Uterus (tissue), 4 donors: Measurements from ENCODE around the gene REEP5. TPM values are rescaled to one million over a fixed set of nuclear protein-coding genes. Genes with fewer than 3 reads are reported as not detected.

Source experiments
- DNase-seq, 2 donors: peaks; one replicate each; pipeline ENCODE4 v3.0.0-alpha.2; 2019 to 2020
- H3K27ac ChIP-seq, 2 donors: fragments of 200-600 bp; sonication (generic); 1 replicate in 1 of 2; 2 replicates in 1 of 2; pipeline ENCODE4 v1.5.1; 2016 to 2018
- H3K27me3 ChIP-seq, 2 donors: fragments of 200-600 bp; sonication (generic); one replicate each; pipeline ENCODE4 v1.5.1; 2018 to 2019; ENCODE audit warnings: control low read depth in 1 of 2
- H3K36me3 ChIP-seq, 2 donors: fragments of 200-600 bp; sonication (generic); one replicate each; pipeline ENCODE4 v1.5.1; 2019; ENCODE audit warnings: control low read depth in 1 of 2
- H3K4me1 ChIP-seq, 2 donors: fragments of 200-600 bp; sonication (generic); one replicate each; pipeline ENCODE4 v1.5.1; 2018 to 2019; ENCODE audit warnings: control low read depth in 1 of 2
- H3K4me3 ChIP-seq, 2 donors: fragments of 200-600 bp; sonication (generic); 1 replicate in 1 of 2; 2 replicates in 1 of 2; pipeline ENCODE4 v1.5.1; 2018 to 2019; ENCODE audit warnings: mild to moderate bottlenecking in 1 of 2
- H3K9me3 ChIP-seq, 2 donors: fragments of 200-600 bp; sonication (generic); one replicate each; pipeline ENCODE4 v1.5.1; 2019; ENCODE audit warnings: control low read depth in 1 of 2
- POLR2A ChIP-seq, 2 donors: fragments of 450-650 bp; IDR thresholded peaks; one replicate each; pipeline ENCODE4 v1.6.1; 2016; ENCODE audit warnings: antibody characterized with exemption in 2 of 2, mild to moderate bottlenecking in 1 of 2, moderate library complexity in 1 of 2
- intact Hi-C: fragments of 100-400 bp; cut with DNase I; formaldehyde crosslinking; loops from one replicate; pipeline ENCODE4 v1.15.1; 2023; ENCODE audit warnings: low total_unique reads
- total RNA-seq, 4 donors: library from RNA; depleted of rRNA in 3 of 4; stranded (reverse); fragments of >200 nt in 3 of 4; gene quantifications; one replicate each; pipeline versions ENCODE4 v1.1.0 to v1.2.4, GENCODE V29; 2014 to 2023
- TF ChIP-seq, protein P1 (sequence below), 4 experiments: fragments of 200-600 bp in 2 of 4; fragments of 450-650 bp in 2 of 4; sonication (generic) in 2 of 4; IDR thresholded peaks; one replicate each; pipeline ENCODE4 v1.5.1; 2016 to 2019; ENCODE audit warnings: antibody characterized with exemption in 4 of 4, mild to moderate bottlenecking in 2 of 4, moderate library complexity in 1 of 4
- donor health status: DM: yes; HTN: yes; CAD: no.

REEP5 gene
- total RNA-seq, 4 donors from 2014 or later: 35.6 to 77.1 (median 56.2) TPM

GRCh38 chr5:112938286-112938685, 16.3 kb upstream of the REEP5 start:
- Histone ChIP-seq H3K36me3 (no peaks in the 10 kb centered on the region), H3K9me3 (no peaks in the 10 kb centered on the region), H3K27me3 (no peaks in the 10 kb centered on the region), H3K4me1 (no peaks in the 10 kb centered on the region), H3K4me3 (no peak overlapping the region), H3K27ac (no peak overlapping the region)
- no peak for DNase-seq
- TF ChIP-seq, protein P1, sequence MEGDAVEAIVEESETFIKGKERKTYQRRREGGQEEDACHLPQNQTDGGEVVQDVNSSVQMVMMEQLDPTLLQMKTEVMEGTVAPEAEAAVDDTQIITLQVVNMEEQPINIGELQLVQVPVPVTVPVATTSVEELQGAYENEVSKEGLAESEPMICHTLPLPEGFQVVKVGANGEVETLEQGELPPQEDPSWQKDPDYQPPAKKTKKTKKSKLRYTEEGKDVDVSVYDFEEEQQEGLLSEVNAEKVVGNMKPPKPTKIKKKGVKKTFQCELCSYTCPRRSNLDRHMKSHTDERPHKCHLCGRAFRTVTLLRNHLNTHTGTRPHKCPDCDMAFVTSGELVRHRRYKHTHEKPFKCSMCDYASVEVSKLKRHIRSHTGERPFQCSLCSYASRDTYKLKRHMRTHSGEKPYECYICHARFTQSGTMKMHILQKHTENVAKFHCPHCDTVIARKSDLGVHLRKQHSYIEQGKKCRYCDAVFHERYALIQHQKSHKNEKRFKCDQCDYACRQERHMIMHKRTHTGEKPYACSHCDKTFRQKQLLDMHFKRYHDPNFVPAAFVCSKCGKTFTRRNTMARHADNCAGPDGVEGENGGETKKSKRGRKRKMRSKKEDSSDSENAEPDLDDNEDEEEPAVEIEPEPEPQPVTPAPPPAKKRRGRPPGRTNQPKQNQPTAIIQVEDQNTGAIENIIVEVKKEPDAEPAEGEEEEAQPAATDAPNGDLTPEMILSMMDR (IDR thresholded peaks at IDR 0.05): no peak
- TF ChIP-seq POLR2A (IDR thresholded peaks at IDR 0.05): no peak
- intact Hi-C loops: no loop called here

DNA sequence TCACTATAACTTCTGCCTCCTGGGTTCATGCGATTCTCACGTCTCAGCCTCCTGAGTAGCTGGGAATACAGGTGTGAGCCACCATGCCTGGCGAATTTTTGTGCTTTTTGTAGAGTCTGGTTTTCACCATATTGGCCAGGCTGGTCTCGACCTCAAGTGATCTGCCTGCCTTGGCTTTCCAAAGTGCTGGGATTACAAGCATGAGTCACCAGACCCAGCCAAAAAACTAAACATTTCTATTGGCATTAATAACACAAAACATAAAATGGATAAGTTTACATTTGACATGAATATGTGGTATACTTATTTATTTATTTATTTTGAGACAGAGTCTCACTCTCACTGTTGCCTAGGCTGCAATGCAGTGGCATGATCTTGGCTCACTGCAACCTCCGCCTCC, 13.6 kb upstream of the REEP5 start:
- Histone ChIP-seq H3K36me3 (no peaks in the 10 kb centered on the region), H3K27ac (no peak overlapping the region), H3K9me3 (no peaks in the 10 kb centered on the region), H3K4me1 (no peaks in the 10 kb centered on the region), H3K4me3 (no peak overlapping the region), H3K27me3 (no peaks in the 10 kb centered on the region)
- DNase-seq: no peak
- intact Hi-C loops: no loop called here
- no peak for TF ChIP-seq POLR2A (IDR thresholded peaks at IDR 0.05)
- TF ChIP-seq, protein P1 (IDR thresholded peaks at IDR 0.05): no peak

DNA sequence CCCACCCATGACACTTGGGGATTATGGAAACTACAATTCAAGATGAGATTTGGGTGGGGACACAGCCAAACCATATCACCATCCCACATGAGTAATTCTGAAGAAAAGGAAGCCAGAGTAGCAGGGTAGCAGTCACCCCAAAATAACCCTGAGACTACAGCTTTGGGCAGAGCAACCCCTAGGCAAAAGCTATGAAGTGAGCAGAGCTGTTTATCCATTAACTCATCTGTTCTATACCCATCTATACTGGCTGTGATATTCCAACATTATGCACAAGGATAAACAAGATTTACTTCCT, 12.3 kb upstream of the REEP5 start:
- no peak overlapping the region for H3K27ac ChIP-seq

DNA sequence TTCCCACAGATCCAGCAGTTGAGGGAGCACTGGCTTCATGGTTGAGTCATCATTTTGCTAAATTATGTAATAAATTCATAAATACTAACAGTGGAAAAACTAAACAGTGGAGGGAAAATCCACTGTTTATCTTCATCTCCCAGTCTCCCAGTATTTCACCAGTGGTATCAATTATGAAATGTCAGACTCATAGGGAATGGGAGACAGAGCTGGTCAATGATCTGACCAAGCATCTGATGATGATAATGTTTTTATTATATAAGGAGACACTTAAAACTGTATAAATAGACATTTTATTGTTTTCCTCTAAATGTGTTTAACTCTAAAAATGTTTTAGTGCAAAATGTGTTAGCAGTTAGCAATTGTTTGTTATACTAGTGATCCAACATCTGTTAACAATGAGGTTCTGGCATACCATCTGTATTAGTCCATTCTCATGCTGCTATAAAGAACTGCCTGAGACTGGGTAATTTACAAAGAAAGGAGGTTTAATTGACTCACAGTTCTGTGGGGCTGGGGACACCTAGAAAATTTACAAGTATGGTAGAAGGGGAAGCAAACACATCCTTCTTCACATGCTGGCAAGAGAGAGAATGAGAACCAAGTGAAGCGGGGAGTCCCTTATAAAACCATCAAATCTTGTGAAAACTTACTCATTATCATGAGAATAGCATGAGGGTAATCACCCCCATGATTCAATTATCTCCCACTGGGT, 11.8 kb upstream of the REEP5 start:
- DNase-seq: no peak
- Histone ChIP-seq H3K27me3 (no peaks in the 10 kb centered on the region), H3K27ac (no peak overlapping the region), H3K4me3 (no peak overlapping the region), H3K36me3 (no peaks in the 10 kb centered on the region), H3K9me3 (no peaks in the 10 kb centered on the region), H3K4me1 (no peaks in the 10 kb centered on the region)
- intact Hi-C loops: no loop called here
- TF ChIP-seq, protein P1 (IDR thresholded peaks at IDR 0.05): no peak
- no peak for TF ChIP-seq POLR2A (IDR thresholded peaks at IDR 0.05)

More for the DNA sequence above, 12.3 kb upstream of the REEP5 start:
- no peaks in the 10 kb centered on the region for H3K36me3 ChIP-seq
- no peaks in the 10 kb centered on the region for H3K4me1 ChIP-seq
- TF ChIP-seq, protein P1 (IDR thresholded peaks at IDR 0.05): no peak
- TF ChIP-seq POLR2A (IDR thresholded peaks at IDR 0.05): no peak
- H3K4me3 ChIP-seq: no peak overlapping the region
- intact Hi-C loops: no loop called here
- DNase-seq: no peak
- H3K9me3 ChIP-seq: no peaks in the 10 kb centered on the region
- H3K27me3 ChIP-seq: no peaks in the 10 kb centered on the region

DNA sequence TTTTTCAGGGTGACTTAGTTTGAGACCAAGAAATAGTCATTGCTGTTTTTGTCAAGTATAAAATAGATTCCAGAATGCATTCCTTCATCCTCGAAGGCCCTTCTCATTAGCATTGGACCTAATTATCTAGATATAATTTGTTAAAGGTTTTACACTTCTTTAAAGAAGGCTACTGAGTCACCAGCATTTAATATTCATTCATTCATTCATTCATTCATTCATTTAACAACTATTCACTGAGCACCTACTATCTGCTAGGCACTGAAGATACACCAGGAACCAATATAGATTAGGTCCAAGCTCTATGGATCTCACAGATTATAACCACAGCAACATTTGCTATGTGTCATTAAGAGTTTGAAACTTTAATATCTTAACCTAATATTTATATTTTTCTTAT, 11.1 kb upstream of the REEP5 start:
- H3K27me3 ChIP-seq: no peaks in the 10 kb centered on the region
- H3K4me3 ChIP-seq: no peak overlapping the region
- intact Hi-C loops: no loop called here
- H3K36me3 ChIP-seq: no peaks in the 10 kb centered on the region
- no peak overlapping the region for H3K27ac ChIP-seq
- DNase-seq: no peak
- no peaks in the 10 kb centered on the region for H3K4me1 ChIP-seq
- TF ChIP-seq POLR2A (IDR thresholded peaks at IDR 0.05): no peak
- TF ChIP-seq, protein P1 (IDR thresholded peaks at IDR 0.05): no peak
- no peaks in the 10 kb centered on the region for H3K9me3 ChIP-seq
